OCI-LY3 (cell line): ENCODE data around the gene A4GNT.
"Not testable (repeated sequence)": the region's sequence is repeated elsewhere in the genome, so short reads cannot be mapped to it uniquely, and the experiment has no call there.

ENCODE experiments used
- H2AFZ ChIP-seq: fragments of 200-600, 300-600 bp; shearing (Covaris generic); 2 replicates; pipeline ENCODE4 v1.6.0; 2014; ENCODE audit warnings: antibody characterized with exemption, low read depth, low read length
- H3K27ac ChIP-seq: fragments of 200-600, 300-600 bp; sonication (generic); 2 replicates; pipeline ENCODE4 v1.5.1; 2014; ENCODE audit warnings: mild to moderate bottlenecking, low read length, moderate library complexity, mixed read lengths
- H3K27me3 ChIP-seq: fragments of 200-600, 300-600 bp; sonication (generic); 2 replicates; pipeline ENCODE4 v1.6.1; 2014; ENCODE audit warnings: low read depth, low read length, mixed read lengths
- H3K36me3 ChIP-seq: fragments of 200-600, 300-600 bp; sonication (generic); replicated peaks from 2 replicates; pipeline ENCODE3; 2014; ENCODE audit warnings: low read depth, low read length, mixed read lengths
- H3K4me1 ChIP-seq: fragments of 300-600, 200-600 bp; sonication (generic); 2 replicates; pipeline ENCODE4 v1.6.1; 2014; ENCODE audit warnings: low read length, mixed read lengths
- H3K4me2 ChIP-seq: fragments of 200-600, 300-600 bp; sonication (generic); 2 replicates; pipeline ENCODE4 v1.6.1; 2014; ENCODE audit warnings: low read length, mixed read lengths
- H3K4me3 ChIP-seq: fragments of 300-600, 200-600 bp; sonication (generic); 2 replicates; pipeline ENCODE4 v1.5.1; 2014; ENCODE audit warnings: antibody characterized with exemption, mild to moderate bottlenecking, low read length, moderate library complexity
- H3K79me2 ChIP-seq: fragments of 300-600, 200-600 bp; shearing (Covaris generic); 2 replicates; pipeline ENCODE4 v1.6.1; 2014; ENCODE audit warnings: mild to moderate bottlenecking, low read length, mixed read lengths
- H3K9ac ChIP-seq: fragments of 300-600, 200-600 bp; shearing (Covaris generic); 2 replicates; pipeline ENCODE4 v1.6.0; 2014; ENCODE audit warnings: mild to moderate bottlenecking, low read length, moderate library complexity
- H3K9me3 ChIP-seq: fragments of 200-600, 300-600 bp; shearing (Covaris generic); 2 replicates; pipeline ENCODE4 v1.6.1; 2014; ENCODE audit warnings: low read length, mixed read lengths; ENCODE audit not compliant: insufficient read depth
- H4K20me1 ChIP-seq: fragments of 200-600, 300-600 bp; sonication (generic); 2 replicates; pipeline ENCODE4 v1.6.1; 2016; ENCODE audit warnings: low read length, mixed read lengths; ENCODE audit not compliant: insufficient read depth
- CTCF ChIP-seq: fragments of 200-600, 300-600 bp; sonication (generic); IDR thresholded peaks from 2 replicates; pipeline ENCODE4 v1.5.1; 2014; ENCODE audit warnings: antibody characterized with exemption, low read length, low read depth
- EZH2phosphoT487 ChIP-seq: fragments of 200-600 bp; shearing (Covaris generic); IDR thresholded peaks from 2 replicates; pipeline ENCODE4 v1.6.1; 2018; ENCODE audit warnings: antibody characterized with exemption, mixed run types, low read depth

A4GNT gene

GRCh38 chr3:138154534-138154933 lies 22.3 kb upstream of the A4GNT start:
- no peaks in the 10 kb centered on the region for H3K27me3 ChIP-seq
- no peaks in the 10 kb centered on the region for H3K4me1 ChIP-seq
- no peak overlapping the region for H3K27ac ChIP-seq
- H2AFZ ChIP-seq: no peak overlapping the region
- no peak overlapping the region for H3K4me2 ChIP-seq
- H3K4me3 ChIP-seq: no peak overlapping the region
- H3K9me3 ChIP-seq: no peaks in the 10 kb centered on the region; the same call in 1 of the 2 replicates
- H4K20me1 ChIP-seq: no peaks in the 10 kb centered on the region
- H3K36me3 ChIP-seq: no peaks in the 10 kb centered on the region
- H3K9ac ChIP-seq: no peak overlapping the region
- no peaks in the 10 kb centered on the region for H3K79me2 ChIP-seq
- TF ChIP-seq EZH2phosphoT487: no peak
- no peak for TF ChIP-seq CTCF

GRCh38 chr3:138148503-138148902 lies 16.3 kb upstream of the A4GNT start:
- TF ChIP-seq CTCF (no peak), EZH2phosphoT487 (no peak)
- no peak overlapping the region for H2AFZ ChIP-seq
- no peak overlapping the region for H3K4me3 ChIP-seq
- H3K36me3 ChIP-seq: no peaks in the 10 kb centered on the region
- no peak overlapping the region for H3K9ac ChIP-seq
- H3K79me2 ChIP-seq: no peaks in the 10 kb centered on the region
- H3K9me3 ChIP-seq: no peaks in the 10 kb centered on the region
- no peaks in the 10 kb centered on the region for H3K4me1 ChIP-seq
- H3K27ac ChIP-seq: no peak overlapping the region
- no peak overlapping the region for H3K4me2 ChIP-seq
- H4K20me1 ChIP-seq: no peaks in the 10 kb centered on the region
- H3K27me3 ChIP-seq: peaks cover 6% of the 10 kb centered on the region

- H3K4me2 ChIP-seq, H3K9ac ChIP-seq, H3K79me2 ChIP-seq, H3K4me3 ChIP-seq, H3K27ac ChIP-seq, H2AFZ ChIP-seq, H4K20me1 ChIP-seq, H3K4me1 ChIP-seq, H3K36me3 ChIP-seq, H3K27me3 ChIP-seq, H3K9me3 ChIP-seq: not testable (repeated sequence)
Observed at GRCh38 chr3:138142181-138142580, 10.0 kb upstream of the A4GNT start.

- H2AFZ ChIP-seq: no peak overlapping the region
- H3K9ac ChIP-seq: no peak overlapping the region
- H3K4me2 ChIP-seq: no peak overlapping the region
- H3K9me3 ChIP-seq: no peaks in the 10 kb centered on the region
- peaks cover 6% of the 10 kb centered on the region for H3K27me3 ChIP-seq
- H3K27ac ChIP-seq: no peak overlapping the region
- H3K4me1 ChIP-seq: no peaks in the 10 kb centered on the region
- H4K20me1 ChIP-seq: no peaks in the 10 kb centered on the region
- no peaks in the 10 kb centered on the region for H3K36me3 ChIP-seq
- no peaks in the 10 kb centered on the region for H3K79me2 ChIP-seq
- no peak overlapping the region for H3K4me3 ChIP-seq
- no peak for TF ChIP-seq EZH2phosphoT487
Observed at GRCh38 chr3:138140940-138141339, 8.8 kb upstream of the A4GNT start.

- no peak overlapping the region for H3K9ac ChIP-seq
- no peak overlapping the region for H2AFZ ChIP-seq
- no peaks in the 10 kb centered on the region for H3K36me3 ChIP-seq
- TF ChIP-seq EZH2phosphoT487: no peak
- no peak for TF ChIP-seq CTCF
- H3K27ac ChIP-seq: no peak overlapping the region
- H3K79me2 ChIP-seq: no peaks in the 10 kb centered on the region
- H3K4me2 ChIP-seq: no peak overlapping the region
- no peaks in the 10 kb centered on the region for H3K9me3 ChIP-seq
- H3K27me3 ChIP-seq: peaks cover 6% of the 10 kb centered on the region; the same call in 1 of the 2 replicates
- no peaks in the 10 kb centered on the region for H4K20me1 ChIP-seq
- H3K4me1 ChIP-seq: no peaks in the 10 kb centered on the region
- H3K4me3 ChIP-seq: no peak overlapping the region
Observed at GRCh38 chr3:138139691-138140090, 7.5 kb upstream of the A4GNT start.
